Measurements from ENCODE around the gene HAVCR1.
"Not testable (repeated sequence)": the region's sequence is repeated elsewhere in the genome, so short reads cannot be mapped to it uniquely, and the experiment has no call there.

HAVCR1 gene

DNA sequence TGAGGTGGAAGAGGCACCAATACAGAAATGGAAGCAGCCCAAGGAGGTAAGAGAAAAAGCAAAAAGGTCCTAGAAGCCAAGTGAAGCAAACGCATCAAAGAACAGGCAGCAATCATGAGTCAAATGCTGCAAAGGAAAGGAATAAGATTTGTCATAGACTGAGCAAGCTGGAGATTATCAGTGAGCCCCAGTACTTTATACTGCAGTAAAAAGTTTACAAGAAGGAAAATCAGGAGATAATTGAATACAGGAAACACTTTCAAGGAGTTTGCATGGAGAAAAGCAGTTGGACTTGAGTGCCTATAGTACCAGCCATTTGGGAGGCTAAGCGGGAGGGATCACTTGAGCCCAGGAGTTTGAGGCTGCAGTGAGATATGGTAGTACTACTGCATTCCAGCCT, 7.2 kb upstream of the HAVCR1 start:
- peaks cover 2% of the 10 kb centered on the region for H3K9me3 Mint-ChIP-seq
- peaks cover 14% of the 10 kb centered on the region for H3K4me1 Mint-ChIP-seq
- H3K27ac Mint-ChIP-seq, result peak overlapping the region; percentile 58
- H3K4me3 Mint-ChIP-seq, result no peak overlapping the region
- no peak for DNase-seq
- CTCF ChIA-PET, result no interaction called here
- peaks cover 4% of the 10 kb centered on the region for H3K36me3 Mint-ChIP-seq
- peaks cover 7% of the 10 kb centered on the region for H3K27me3 Mint-ChIP-seq

DNA sequence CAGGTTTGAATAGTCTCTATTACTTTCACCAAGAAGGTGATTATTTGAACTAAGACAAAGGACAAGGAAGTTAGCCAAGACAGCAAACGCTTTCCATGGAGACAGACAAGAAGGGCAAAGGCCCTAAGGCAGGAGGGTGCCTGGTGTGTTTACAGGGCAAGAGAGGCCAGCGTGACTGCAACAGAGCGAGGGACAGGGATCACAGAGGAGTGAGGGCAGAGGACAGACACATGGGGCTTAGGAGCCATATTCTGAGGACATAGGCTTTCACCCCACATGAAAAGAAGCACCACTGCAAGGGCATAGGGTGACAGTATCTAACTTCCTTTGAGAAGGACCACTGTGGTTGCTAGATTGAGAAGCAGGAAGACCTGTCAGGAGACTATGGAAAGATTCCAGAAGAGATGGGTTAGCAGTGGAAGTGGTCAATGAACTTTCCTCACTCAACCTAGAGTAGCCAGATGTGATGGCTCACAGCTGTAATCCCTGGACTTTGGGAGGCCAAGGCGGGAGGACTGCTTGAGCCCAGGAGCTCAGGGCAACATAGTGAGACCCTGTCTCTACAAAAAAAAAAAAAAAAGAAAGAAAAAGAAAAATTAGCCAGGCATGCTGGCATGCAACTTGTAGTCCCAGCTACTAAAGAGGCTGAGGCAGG, 5.0 kb upstream of the HAVCR1 start:
- Mint-ChIP-seq H3K9me3 (peaks cover 2% of the 10 kb centered on the region), H3K4me3 (no peak overlapping the region), H3K27ac (no peak overlapping the region), H3K36me3 (peaks cover 2% of the 10 kb centered on the region), H3K27me3 (peaks cover 3% of the 10 kb centered on the region), H3K4me1 (peaks cover 11% of the 10 kb centered on the region)
- DNase-seq, result no peak
- CTCF ChIA-PET, result interaction anchor here (0.6 kb wide), 1 partner anchor 29 kb away, joined by 3 read pairs; no protein-coding TSS in a partner anchor

DNA sequence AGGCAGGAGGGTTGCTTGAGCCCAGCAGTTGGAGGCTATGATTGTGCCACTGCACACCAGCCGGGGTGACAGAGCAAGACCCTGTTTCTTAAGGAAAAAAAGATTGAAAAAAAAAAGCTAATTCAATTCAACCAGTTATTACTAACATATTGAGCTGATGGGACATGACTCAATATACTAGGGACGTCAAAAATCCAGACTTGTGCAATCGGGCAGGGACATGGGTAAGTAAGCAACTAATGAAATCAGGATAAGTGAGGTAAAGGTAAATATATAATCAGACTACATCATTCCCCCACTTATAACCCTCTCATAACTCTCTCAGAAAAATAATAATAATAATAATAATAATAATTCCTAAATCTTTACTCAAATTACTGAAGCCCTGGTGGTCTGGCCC, 975 bp upstream of the HAVCR1 start:
- Mint-ChIP-seq H3K9me3 (peaks cover 1% of the 10 kb centered on the region), H3K4me3 (no peak overlapping the region), H3K4me1 (peaks cover 5% of the 10 kb centered on the region), H3K27ac (no peak overlapping the region), H3K27me3 (peaks cover 3% of the 10 kb centered on the region), H3K36me3 (peaks cover 2% of the 10 kb centered on the region)
- DNase-seq, result no peak
- CTCF ChIA-PET, result no interaction called here

DNA sequence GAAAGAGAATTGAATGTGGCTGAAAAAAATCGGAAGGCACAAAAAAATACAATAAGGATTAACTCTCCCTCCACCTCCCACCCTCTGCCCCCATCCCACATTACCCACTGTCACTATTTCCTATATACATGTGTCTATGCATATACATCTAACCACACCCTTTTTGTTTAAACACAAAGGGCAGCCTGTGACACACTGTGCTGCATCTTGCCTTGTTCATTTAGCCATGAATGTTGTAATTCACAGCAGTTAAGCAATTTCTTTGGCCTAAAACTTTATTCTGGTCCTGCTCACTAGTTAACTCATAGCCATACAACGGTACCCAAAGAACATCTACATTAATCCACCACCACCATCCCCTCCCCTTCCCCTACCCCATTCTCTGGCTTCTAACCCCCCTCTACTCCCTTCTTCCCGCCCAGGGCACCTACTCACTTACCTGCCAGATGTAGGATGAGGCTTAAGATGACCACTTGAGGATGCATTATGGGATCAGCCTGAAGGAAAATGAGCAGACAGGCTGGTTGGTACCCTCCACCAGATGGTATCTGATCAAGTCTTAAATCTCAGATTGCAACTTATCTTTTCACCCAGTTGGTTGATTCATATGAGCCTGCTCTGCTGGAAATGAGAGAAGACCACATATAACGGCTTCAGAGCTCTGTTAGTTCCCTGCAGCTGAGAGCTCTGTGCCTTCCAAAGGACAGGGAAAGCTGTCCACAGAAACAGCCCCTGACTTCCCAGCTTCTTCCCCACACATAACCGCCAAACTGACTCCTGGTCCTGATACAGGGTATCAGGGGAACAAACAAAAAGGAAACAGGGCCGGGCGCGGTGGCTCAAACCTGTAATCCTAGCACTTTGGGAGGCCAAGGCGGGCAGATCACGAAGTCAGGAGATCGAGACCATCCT, 1.2 kb downstream of the HAVCR1 start:
- Mint-ChIP-seq H3K27me3 (peaks cover 3% of the 10 kb centered on the region), H3K36me3 (no peaks in the 10 kb centered on the region), H3K4me1 (peaks cover 5% of the 10 kb centered on the region), H3K27ac (no peak overlapping the region), H3K9me3 (no peaks in the 10 kb centered on the region), H3K4me3 (no peak overlapping the region)
- CTCF ChIA-PET, result interaction anchor here (0.9 kb wide), 1 partner anchor 33 kb away, joined by 3 read pairs; no protein-coding TSS in a partner anchor
- no peak for DNase-seq

DNA sequence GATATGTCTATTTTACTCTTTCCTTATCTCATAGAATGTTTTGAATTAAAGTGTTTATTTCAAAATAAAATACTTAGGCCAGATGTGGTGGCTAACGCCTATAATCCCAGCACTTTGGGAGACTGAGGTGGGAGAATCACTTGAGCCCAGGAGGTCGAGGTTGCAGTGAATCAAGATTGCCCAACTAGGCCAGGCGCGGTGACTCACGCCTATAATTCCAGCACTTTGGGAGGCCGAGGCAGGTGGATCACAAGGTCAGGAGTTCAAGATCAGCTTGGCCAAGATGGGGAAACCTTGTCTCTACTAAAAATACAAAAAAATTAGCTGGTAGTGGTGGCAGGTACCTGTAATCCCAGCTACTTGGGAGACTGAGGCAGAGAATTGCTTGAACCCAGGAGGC, 2.1 kb downstream of the HAVCR1 start:
- CTCF ChIA-PET, H3K9me3 Mint-ChIP-seq, H3K4me3 Mint-ChIP-seq, H3K27ac Mint-ChIP-seq, H3K27me3 Mint-ChIP-seq, DNase-seq, H3K36me3 Mint-ChIP-seq, H3K4me1 Mint-ChIP-seq: not testable (repeated sequence)

DNA sequence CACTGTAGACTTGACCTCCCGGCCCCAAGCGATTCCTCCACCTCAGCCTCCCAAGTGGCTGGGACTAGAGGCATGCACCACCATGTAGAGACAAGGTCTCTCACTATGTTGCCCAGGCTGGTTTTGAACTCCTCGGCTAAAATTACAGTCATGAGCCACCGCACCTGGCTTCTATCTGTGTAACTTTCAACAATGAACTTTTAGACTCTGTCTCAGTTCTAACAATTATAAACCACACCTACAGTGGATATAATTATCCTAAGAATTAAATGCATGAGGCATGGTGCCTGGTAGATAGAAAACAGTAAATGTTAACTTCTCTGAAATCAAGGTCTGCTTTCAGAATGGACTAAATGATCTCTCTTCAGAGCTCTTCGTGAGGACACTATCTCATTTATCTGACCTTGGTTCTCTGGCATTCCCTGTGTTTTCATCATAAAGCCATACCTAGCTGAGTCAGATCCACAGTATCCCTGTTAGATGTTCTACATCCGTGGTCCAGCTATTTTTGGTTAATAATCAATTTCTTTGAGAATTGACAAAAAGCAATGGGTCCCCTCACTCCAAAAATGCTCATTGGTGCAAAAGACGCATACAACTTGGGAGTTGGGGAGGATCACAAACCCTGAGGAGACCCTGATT, 7.2 kb downstream of the HAVCR1 start:
- Mint-ChIP-seq H3K9me3 (peaks cover 8% of the 10 kb centered on the region), H3K4me1 (peaks cover 42% of the 10 kb centered on the region), H3K4me3 (no peak overlapping the region), H3K27me3 (no peaks in the 10 kb centered on the region), H3K36me3 (peaks cover 38% of the 10 kb centered on the region), H3K27ac (peak overlapping the region; percentile 52)
- CTCF ChIA-PET, result no interaction called here
- no peak for DNase-seq

DNA sequence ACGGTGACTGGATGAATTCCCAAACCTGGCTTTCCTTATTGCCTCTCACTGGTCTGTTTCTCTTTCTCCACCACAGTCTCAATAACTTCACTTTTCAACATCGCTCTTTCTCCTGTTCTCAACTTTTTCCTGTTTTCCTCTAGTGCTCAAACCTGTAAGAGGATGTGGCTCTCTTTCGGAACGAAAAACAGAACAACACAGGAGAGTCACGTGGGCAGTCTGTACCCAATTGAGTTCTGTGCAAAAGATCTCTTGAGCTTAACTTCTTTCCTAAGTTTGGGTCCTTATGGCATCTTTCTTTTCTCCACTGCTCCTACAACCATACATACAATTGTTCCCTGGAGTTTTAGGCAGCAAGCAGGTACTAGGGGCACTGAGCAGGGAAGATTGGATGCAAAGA, 8.9 kb downstream of the HAVCR1 start:
- peak overlapping the region; percentile 69 for H3K4me3 Mint-ChIP-seq
- H3K27me3 Mint-ChIP-seq, result no peaks in the 10 kb centered on the region
- CTCF ChIA-PET, result interaction anchor here (0.6 to 2.3 kb wide), 3 partner anchors 11 to 24 kb away, joined by 3 to 8 read pairs (median 3); no protein-coding TSS in a partner anchor
- peaks cover 45% of the 10 kb centered on the region for H3K36me3 Mint-ChIP-seq
- H3K9me3 Mint-ChIP-seq, result peaks cover 8% of the 10 kb centered on the region
- peak overlapping the region; percentile 88 for H3K27ac Mint-ChIP-seq
- peak; percentile 49 for DNase-seq
- H3K4me1 Mint-ChIP-seq, result peaks cover 48% of the 10 kb centered on the region

- Mint-ChIP-seq H3K4me1 (peaks cover 50% of the 10 kb centered on the region), H3K4me3 (peak overlapping the region; percentile 69), H3K36me3 (peaks cover 48% of the 10 kb centered on the region), H3K9me3 (peaks cover 8% of the 10 kb centered on the region), H3K27ac (peak overlapping the region; percentile 88), H3K27me3 (no peaks in the 10 kb centered on the region)
- DNase-seq, result no peak
- CTCF ChIA-PET, result interaction anchor here (0.6 to 2.3 kb wide), 4 partner anchors 11 to 115 kb away, joined by 3 to 8 read pairs (median 3); no protein-coding TSS in a partner anchor
Measured at GRCh38 chr5:157049605-157050004, 9.3 kb downstream of the HAVCR1 start.

DNA sequence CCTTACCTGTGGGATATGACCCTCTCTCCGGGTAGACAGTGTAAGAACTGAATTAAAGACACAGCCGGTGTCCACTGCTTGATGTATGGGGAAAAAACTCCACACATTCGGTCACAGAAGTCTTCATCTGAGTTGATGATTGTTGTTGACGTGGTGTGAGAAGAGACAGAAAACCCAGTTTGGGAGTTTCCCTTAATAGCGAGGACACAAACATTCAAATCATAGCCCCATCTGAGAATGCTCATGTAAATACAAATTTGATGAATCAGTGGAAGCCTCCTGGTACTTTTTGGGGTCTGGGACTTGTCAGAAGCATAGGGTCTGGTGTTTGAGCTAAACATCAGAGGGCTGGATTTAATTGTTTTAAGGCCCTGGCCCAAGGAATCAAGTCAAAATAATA, 11.0 kb downstream of the HAVCR1 start:
- peaks cover 56% of the 10 kb centered on the region for H3K4me1 Mint-ChIP-seq
- no peak for DNase-seq
- no peaks in the 10 kb centered on the region for H3K27me3 Mint-ChIP-seq
- peaks cover 49% of the 10 kb centered on the region for H3K36me3 Mint-ChIP-seq
- CTCF ChIA-PET, result no interaction called here
- H3K4me3 Mint-ChIP-seq, result no peak overlapping the region
- peaks cover 8% of the 10 kb centered on the region for H3K9me3 Mint-ChIP-seq
- H3K27ac Mint-ChIP-seq, result no peak overlapping the region

DNA sequence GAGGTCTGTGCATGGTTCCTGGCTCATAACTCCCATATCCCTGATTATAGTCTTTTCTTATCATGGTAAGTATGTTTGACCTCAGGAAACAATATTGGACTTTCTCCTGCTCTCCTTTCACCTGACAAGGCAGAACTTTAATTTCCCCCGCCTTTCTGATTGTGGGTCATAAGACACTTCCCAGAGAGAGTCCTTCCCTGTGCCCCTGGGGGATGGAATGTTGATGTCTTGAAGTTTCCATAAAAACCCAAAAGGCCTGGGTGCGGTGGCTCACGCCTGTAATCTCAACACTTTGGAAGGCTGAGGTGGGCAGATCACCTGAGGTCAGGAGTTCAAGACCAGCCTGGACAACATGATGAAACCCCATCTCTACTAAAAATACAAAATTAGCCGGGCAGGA, 11.9 kb downstream of the HAVCR1 start:
- CTCF ChIA-PET, DNase-seq, H3K4me3 Mint-ChIP-seq, H3K9me3 Mint-ChIP-seq, H3K27ac Mint-ChIP-seq, H3K27me3 Mint-ChIP-seq: not testable (repeated sequence)
- Mint-ChIP-seq H3K4me1 (peaks cover 56% of the 10 kb centered on the region), H3K36me3 (peaks cover 45% of the 10 kb centered on the region)

GRCh38 chr5:157046041-157046440, 12.9 kb downstream of the HAVCR1 start:
- H3K9me3 Mint-ChIP-seq, result peaks cover 6% of the 10 kb centered on the region
- CTCF ChIA-PET, result interaction anchor here (0.7 kb wide), 1 partner anchor 11 kb away, joined by 3 read pairs; no protein-coding TSS in a partner anchor
- no peak overlapping the region for H3K27ac Mint-ChIP-seq
- DNase-seq, result no peak
- peaks cover 46% of the 10 kb centered on the region for H3K4me1 Mint-ChIP-seq
- H3K4me3 Mint-ChIP-seq, result no peak overlapping the region
- no peaks in the 10 kb centered on the region for H3K27me3 Mint-ChIP-seq
- peaks cover 44% of the 10 kb centered on the region for H3K36me3 Mint-ChIP-seq

GRCh38 chr5:157045601-157046000, 13.3 kb downstream of the HAVCR1 start:
- H3K36me3 Mint-ChIP-seq, result peaks cover 43% of the 10 kb centered on the region
- CTCF ChIA-PET, result interaction anchor here (0.7 to 1.1 kb wide), 2 partner anchors 10 to 17 kb away, joined by 3 to 4 read pairs; no protein-coding TSS in a partner anchor
- no peaks in the 10 kb centered on the region for H3K27me3 Mint-ChIP-seq
- peaks cover 42% of the 10 kb centered on the region for H3K4me1 Mint-ChIP-seq
- no peak for DNase-seq
- H3K4me3 Mint-ChIP-seq, result no peak overlapping the region
- no peak overlapping the region for H3K27ac Mint-ChIP-seq
- H3K9me3 Mint-ChIP-seq, result peaks cover 6% of the 10 kb centered on the region

- CTCF ChIA-PET, result interaction anchor here (0.7 to 2.0 kb wide), 2 partner anchors 11 to 110 kb away, joined by 3 to 8 read pairs; no protein-coding TSS in a partner anchor
- Mint-ChIP-seq H3K9me3 (no peaks in the 10 kb centered on the region), H3K27me3 (no peaks in the 10 kb centered on the region), H3K4me3 (no peak overlapping the region), H3K36me3 (peaks cover 28% of the 10 kb centered on the region), H3K4me1 (peaks cover 26% of the 10 kb centered on the region), H3K27ac (no peak overlapping the region)
- no peak for DNase-seq
Measured at GRCh38 chr5:157038568-157039187, 20.2 kb downstream of the HAVCR1 start.

Data from activated naive CD4-positive, alpha-beta T cell treated with anti-CD3 and anti-CD28 coated beads, Interleukin-2, amount 10 ng/mL, durations not matched to agents 7 days and 5 days (primary cell).